Hepatocyte (in vitro differentiated cells): ENCODE results near the gene TSR3. TPM values are rescaled to one million over a fixed set of nuclear protein-coding genes. Genes with fewer than 3 reads are reported as not detected.

Experiments used
- DNase-seq: peaks from one replicate; pipeline ENCODE4 v3.0.0-alpha.2; 2016; ENCODE audit warnings: low spot score
- H2AFZ ChIP-seq: fragments of 200-600 bp; sonication (generic); 2 replicates; pipeline ENCODE4 v1.6.0; 2016; ENCODE audit warnings: antibody characterized with exemption, mild to moderate bottlenecking
- H3K27ac ChIP-seq: fragments of 200-600 bp; sonication (generic); 2 replicates; pipeline ENCODE4 v1.5.1; 2016; ENCODE audit warnings: mild to moderate bottlenecking
- H3K27me3 ChIP-seq: fragments of 200-600 bp; sonication (generic); 2 replicates; pipeline ENCODE4 v1.6.1; 2016
- H3K36me3 ChIP-seq: fragments of 200-600 bp; sonication (generic); replicated peaks from 2 replicates; pipeline ENCODE4 v1.5.1; 2016; ENCODE audit warnings: low read depth; ENCODE audit not compliant: insufficient read depth
- H3K4me1 ChIP-seq: fragments of 200-600 bp; sonication (generic); 2 replicates; pipeline ENCODE4 v1.5.1; 2016; ENCODE audit warnings: mild to moderate bottlenecking, moderate library complexity; ENCODE audit not compliant: insufficient read depth
- H3K4me2 ChIP-seq: fragments of 200-600 bp; sonication (generic); 2 replicates; pipeline ENCODE4 v1.6.0; 2016
- H3K4me3 ChIP-seq: fragments of 200-600 bp; sonication (generic); 2 replicates; pipeline ENCODE4 v1.5.1; 2016; ENCODE audit warnings: mild to moderate bottlenecking
- H3K79me2 ChIP-seq: fragments of 200-600 bp; sonication (generic); 2 replicates; pipeline ENCODE4 v1.6.0; 2017; ENCODE audit warnings: mild to moderate bottlenecking
- H3K9me2 ChIP-seq: fragments of 200-600 bp; sonication (generic); replicated peaks from 2 replicates; pipeline ENCODE4 v1.6.0; 2017; ENCODE audit warnings: mild to moderate bottlenecking; ENCODE audit not compliant: insufficient read depth
- H3K9me3 ChIP-seq: fragments of 200-600 bp; sonication (generic); 2 replicates; pipeline ENCODE4 v1.5.1; 2016; ENCODE audit warnings: low read depth, mild to moderate bottlenecking
- H4K20me1 ChIP-seq: fragments of 200-600 bp; sonication (generic); 2 replicates; pipeline ENCODE4 v1.6.0; 2016; ENCODE audit warnings: mild to moderate bottlenecking; ENCODE audit not compliant: insufficient read depth, poor library complexity, severe bottlenecking
- EZH2 ChIP-seq: fragments of 200-600 bp; sonication (generic); IDR thresholded peaks from 2 replicates; pipeline ENCODE4 v1.6.1; 2016; ENCODE audit warnings: antibody characterized with exemption, mild to moderate bottlenecking, borderline replicate concordance
- EZH2phosphoT487 ChIP-seq: fragments of 200-600 bp; sonication (generic); IDR thresholded peaks from one replicate; pipeline ENCODE4 v1.6.1; 2018; ENCODE audit warnings: antibody characterized with exemption, mild to moderate bottlenecking, low read depth, moderate library complexity; ENCODE audit not compliant: unreplicated experiment, severe bottlenecking
- WGBS: methylation state at CpG from one replicate; pipeline ENCODE4 v1.1.6; 2016; ENCODE audit warnings: low lambda C conversion rate; ENCODE audit errors: missing lambda C conversion rate; 5-methylcytosine and 5-hydroxymethylcytosine counted together
- polyA plus RNA-seq: library from polyadenylated mRNA; unstranded; fragments of >200 nt; fragmentation: Nextera tagmentation; extraction: Ambion mirVana; gene quantifications from 2 replicates; pipeline ENCODE4 v1.2.1, GENCODE V29; 2016
- total RNA-seq: library from RNA; depleted of rRNA; stranded (reverse); fragments of >200 nt; gene quantifications from 2 replicates; pipeline ENCODE4 v1.2.3, GENCODE V29; 2014
- TF ChIP-seq, protein P1 (sequence below): fragments of 200-600 bp; sonication (generic); IDR thresholded peaks from 2 replicates; pipeline ENCODE4 v1.5.1; 2016; ENCODE audit warnings: antibody characterized with exemption, mild to moderate bottlenecking; ENCODE audit not compliant: poor library complexity

The TSR3 gene
- total and polyA plus RNA-seq, 2 experiments from 2014 or later: 73.0 to 137 TPM

DNA sequence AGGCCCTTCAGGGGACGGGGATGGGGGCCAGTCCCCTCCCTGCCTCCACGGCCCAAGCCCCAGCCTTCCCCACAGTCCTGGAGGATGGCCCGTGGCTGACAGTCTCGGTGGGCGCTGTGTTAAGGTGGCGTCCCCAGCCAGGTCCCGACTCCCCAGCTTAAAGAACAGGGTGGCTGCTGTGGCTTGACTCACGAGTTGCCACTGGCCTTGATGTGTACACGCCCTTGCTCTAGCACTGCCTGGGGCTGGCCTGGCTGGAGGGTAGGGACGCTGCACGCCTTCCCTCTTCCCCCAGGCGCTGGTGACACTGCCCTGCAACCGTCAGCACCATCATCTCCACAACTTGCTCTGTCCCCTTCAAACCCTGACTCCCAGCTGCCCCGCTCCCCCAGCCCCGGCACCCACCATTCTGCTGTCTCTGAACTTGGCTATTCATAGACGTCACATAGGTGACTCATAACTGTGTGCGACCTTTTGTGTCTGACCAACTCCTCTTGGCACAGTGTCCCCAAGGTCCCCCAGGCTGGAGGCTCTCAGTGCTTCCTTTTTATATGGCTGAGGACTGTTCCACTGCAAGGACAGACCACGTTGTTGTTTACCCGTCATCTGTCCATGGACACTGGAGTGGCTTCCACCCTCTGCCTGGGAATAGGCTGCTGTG lies 6.4 kb upstream of the TSR3 start:
- H3K4me3 ChIP-seq: no peak overlapping the region
- H3K9me3 ChIP-seq: no peaks in the 10 kb centered on the region
- TF ChIP-seq EZH2phosphoT487 (no peak), EZH2 (no peak)
- TF ChIP-seq, protein P1, sequence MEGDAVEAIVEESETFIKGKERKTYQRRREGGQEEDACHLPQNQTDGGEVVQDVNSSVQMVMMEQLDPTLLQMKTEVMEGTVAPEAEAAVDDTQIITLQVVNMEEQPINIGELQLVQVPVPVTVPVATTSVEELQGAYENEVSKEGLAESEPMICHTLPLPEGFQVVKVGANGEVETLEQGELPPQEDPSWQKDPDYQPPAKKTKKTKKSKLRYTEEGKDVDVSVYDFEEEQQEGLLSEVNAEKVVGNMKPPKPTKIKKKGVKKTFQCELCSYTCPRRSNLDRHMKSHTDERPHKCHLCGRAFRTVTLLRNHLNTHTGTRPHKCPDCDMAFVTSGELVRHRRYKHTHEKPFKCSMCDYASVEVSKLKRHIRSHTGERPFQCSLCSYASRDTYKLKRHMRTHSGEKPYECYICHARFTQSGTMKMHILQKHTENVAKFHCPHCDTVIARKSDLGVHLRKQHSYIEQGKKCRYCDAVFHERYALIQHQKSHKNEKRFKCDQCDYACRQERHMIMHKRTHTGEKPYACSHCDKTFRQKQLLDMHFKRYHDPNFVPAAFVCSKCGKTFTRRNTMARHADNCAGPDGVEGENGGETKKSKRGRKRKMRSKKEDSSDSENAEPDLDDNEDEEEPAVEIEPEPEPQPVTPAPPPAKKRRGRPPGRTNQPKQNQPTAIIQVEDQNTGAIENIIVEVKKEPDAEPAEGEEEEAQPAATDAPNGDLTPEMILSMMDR: no peak
- H3K79me2 ChIP-seq: peaks cover 70% of the 10 kb centered on the region
- DNase-seq: no peak
- no peak overlapping the region for H2AFZ ChIP-seq
- 90% methylated on average over 18 of the region's 19 CpGs for WGBS
- H3K27ac ChIP-seq: no peak overlapping the region
- no peaks in the 10 kb centered on the region for H3K36me3 ChIP-seq
- no peaks in the 10 kb centered on the region for H3K9me2 ChIP-seq
- H4K20me1 ChIP-seq: peaks cover 18% of the 10 kb centered on the region
- no peak overlapping the region for H3K4me2 ChIP-seq
- H3K27me3 ChIP-seq: no peaks in the 10 kb centered on the region
- H3K4me1 ChIP-seq: no peaks in the 10 kb centered on the region

DNA sequence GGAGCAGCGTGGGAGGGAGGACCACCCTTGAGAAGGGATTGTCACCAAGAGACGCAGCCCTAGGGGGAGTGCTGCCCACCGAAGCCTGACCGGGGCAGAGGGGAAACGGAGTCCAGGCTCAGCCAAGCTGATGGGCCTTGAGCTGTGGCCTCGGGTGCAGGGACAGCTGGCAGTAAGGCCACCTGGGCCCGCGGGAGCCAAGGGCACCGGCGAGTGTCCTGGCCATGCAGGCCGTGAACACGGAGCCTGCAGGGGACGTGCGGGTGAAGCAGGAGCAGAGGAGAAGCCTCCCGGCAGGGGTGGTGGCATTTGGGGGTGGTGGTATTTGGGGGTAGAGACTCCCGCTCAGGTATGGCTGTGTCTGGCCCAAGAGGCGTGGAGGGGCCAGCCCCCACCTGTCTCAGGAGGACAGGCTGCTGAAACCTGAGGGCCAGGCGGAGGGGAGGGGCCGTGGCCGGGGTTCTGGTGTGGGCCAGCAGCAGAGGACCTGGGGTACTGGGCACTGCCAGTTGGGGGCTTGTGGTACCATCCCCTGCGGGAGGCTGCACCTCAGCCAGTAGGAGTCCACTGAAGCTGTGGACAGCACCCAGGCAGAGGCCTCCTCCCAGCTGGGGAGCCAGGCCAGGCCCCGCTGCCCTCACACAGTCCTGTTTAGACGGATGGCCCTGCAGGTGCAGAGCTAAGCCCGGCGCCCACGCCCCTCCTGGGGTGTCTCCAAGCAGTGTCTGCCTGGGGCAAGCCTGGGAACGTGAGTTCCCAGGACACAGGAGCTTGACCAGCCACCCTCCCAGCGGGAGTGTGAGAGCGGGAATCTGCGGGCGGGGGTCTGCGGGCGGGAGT lies 4.6 kb upstream of the TSR3 start:
- no peak overlapping the region for H3K27ac ChIP-seq
- no peak for DNase-seq
- peaks cover 82% of the 10 kb centered on the region for H3K79me2 ChIP-seq
- TF ChIP-seq EZH2 (no peak), EZH2phosphoT487 (no peak)
- TF ChIP-seq, protein P1: no peak
- no peaks in the 10 kb centered on the region for H3K36me3 ChIP-seq
- H3K4me1 ChIP-seq: peaks cover 3% of the 10 kb centered on the region
- H3K9me3 ChIP-seq: no peaks in the 10 kb centered on the region
- no peaks in the 10 kb centered on the region for H3K9me2 ChIP-seq
- H3K4me2 ChIP-seq: no peak overlapping the region
- H3K27me3 ChIP-seq: no peaks in the 10 kb centered on the region
- H3K4me3 ChIP-seq: no peak overlapping the region
- no peak overlapping the region for H2AFZ ChIP-seq
- H4K20me1 ChIP-seq: peaks cover 18% of the 10 kb centered on the region
- 91% methylated on average over 26 of the region's 33 CpGs for WGBS

DNA sequence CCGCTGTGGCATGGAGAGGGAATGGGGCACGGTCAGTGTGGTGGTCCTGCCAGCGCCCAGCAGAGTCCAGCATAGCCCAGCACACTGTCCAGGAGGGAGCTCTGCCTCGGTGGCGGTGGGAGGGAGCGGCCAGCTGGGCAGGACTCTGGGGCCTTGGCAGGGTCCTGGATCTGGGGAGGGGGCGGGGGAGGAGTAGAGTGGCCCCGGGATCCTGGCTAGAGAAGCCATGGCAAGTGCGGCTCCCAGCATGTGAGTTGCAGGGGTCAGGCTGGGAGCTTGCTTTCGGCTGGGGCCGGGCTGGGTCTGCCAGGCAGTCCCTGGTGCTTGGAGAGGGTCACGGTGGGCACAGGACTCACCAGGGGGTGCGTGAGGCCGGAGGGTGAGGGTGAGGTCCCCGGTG lies 3.9 kb upstream of the TSR3 start:
- Histone ChIP-seq H3K4me1 (peaks cover 3% of the 10 kb centered on the region), H3K9me2 (no peaks in the 10 kb centered on the region), H3K4me2 (no peak overlapping the region), H3K4me3 (no peak overlapping the region), H2AFZ (no peak overlapping the region), H3K36me3 (no peaks in the 10 kb centered on the region), H3K79me2 (peaks cover 84% of the 10 kb centered on the region), H4K20me1 (peaks cover 18% of the 10 kb centered on the region), H3K27me3 (no peaks in the 10 kb centered on the region), H3K9me3 (no peaks in the 10 kb centered on the region), H3K27ac (no peak overlapping the region)
- WGBS: 90% methylated on average over 12 of the region's 15 CpGs
- no peak for DNase-seq
- TF ChIP-seq EZH2: no peak
- TF ChIP-seq, protein P1: no peak
- no peak for TF ChIP-seq EZH2phosphoT487
